Daoy (cell line): ENCODE measurements around the gene GPR45. TPM values are rescaled to one million over a fixed set of nuclear protein-coding genes. Genes with fewer than 3 reads are reported as not detected.

ENCODE experiments used
- total RNA-seq: library from RNA; depleted of rRNA; stranded (reverse); fragments of >200 nt; shearing (Covaris generic); gene quantifications from 2 replicates; pipeline ENCODE4 v1.2.3, GENCODE V29; 2014; rRNA removed

The GPR45 gene
- total RNA-seq, 1 experiment from 2014 or later: not detected

Other genes with a start within 250 kb of the GPR45 start
- gene MRPS9, start 203.7 kb upstream of the GPR45 start, total RNA-seq: 45.7 and 56.9 TPM in 2 replicates
- 13.4 and 15.7 TPM in 2 replicates for gene TGFBRAP1, start 88.0 kb downstream of the GPR45 start, total RNA-seq
- gene C2orf49, start 95.8 kb downstream of the GPR45 start, total RNA-seq: 10.1 and 19.9 TPM in 2 replicates
- gene FHL2, start 157.3 kb downstream of the GPR45 start, total RNA-seq: 147 and 173 TPM in 2 replicates